Mesendoderm (in vitro differentiated cells): ENCODE measurements around the gene FANCG.

Source experiments
- DNase-seq: peaks from one replicate; pipeline ENCODE4 v3.0.0; 2013
- H2AK5ac ChIP-seq: 2 replicates; pipeline ENCODE4 v1.6.1; 2013; ENCODE audit warnings: low read length, inconsistent platforms
- H2BK120ac ChIP-seq: 2 replicates; pipeline ENCODE4 v1.6.1; 2013; ENCODE audit warnings: low read depth, mild to moderate bottlenecking, low read length, moderate library complexity, mixed read lengths
- H2BK15ac ChIP-seq: replicated peaks from 2 replicates; pipeline ENCODE4 v1.6.1; 2013; ENCODE audit warnings: low read depth, mild to moderate bottlenecking, moderate library complexity
- H2BK5ac ChIP-seq: 2 replicates; pipeline ENCODE4 v1.6.1; 2013; ENCODE audit warnings: low read length, inconsistent platforms
- H3K18ac ChIP-seq: 2 replicates; pipeline ENCODE4 v1.6.1; 2013; ENCODE audit warnings: mild to moderate bottlenecking, low read length, mixed read lengths
- H3K23ac ChIP-seq: one replicate; pipeline ENCODE4 v1.6.1; 2013; ENCODE audit warnings: low read length
- H3K27ac ChIP-seq: 2 replicates; pipeline ENCODE4 v1.5.1; 2013; ENCODE audit warnings: low read depth, mild to moderate bottlenecking, inconsistent platforms, low read length, moderate library complexity
- H3K27me3 ChIP-seq: 2 replicates; pipeline ENCODE4 v1.6.1; 2013; ENCODE audit warnings: low read length, control low read depth, mild to moderate bottlenecking, inconsistent platforms; ENCODE audit not compliant: insufficient read depth, poor library complexity
- H3K36me3 ChIP-seq: 2 replicates; pipeline ENCODE4 v1.6.1; 2013; ENCODE audit warnings: low read length, inconsistent platforms; ENCODE audit not compliant: control insufficient read depth, insufficient read depth
- H3K4ac ChIP-seq: one replicate; pipeline ENCODE4 v1.6.1; 2013; ENCODE audit warnings: low read depth, mild to moderate bottlenecking, low read length, moderate library complexity
- H3K4me1 ChIP-seq: 2 replicates; pipeline ENCODE4 v1.6.1; 2013; ENCODE audit warnings: low read depth, low read length, inconsistent platforms; ENCODE audit not compliant: control insufficient read depth
- H3K4me2 ChIP-seq: 2 replicates; pipeline ENCODE4 v1.6.1; 2013; ENCODE audit warnings: low read length
- H3K4me3 ChIP-seq: 2 replicates; pipeline ENCODE4 v1.5.1; 2013; ENCODE audit warnings: mild to moderate bottlenecking, low read length
- H3K56ac ChIP-seq: one replicate; pipeline ENCODE4 v1.6.1; 2013; ENCODE audit warnings: low read length
- H3K79me1 ChIP-seq: 2 replicates; pipeline ENCODE4 v1.6.1; 2013; ENCODE audit warnings: low read length, inconsistent platforms
- H3K79me2 ChIP-seq: 2 replicates; pipeline ENCODE4 v1.6.1; 2013; ENCODE audit warnings: mild to moderate bottlenecking, low read length; ENCODE audit not compliant: control insufficient read depth, insufficient read depth
- H3K9ac ChIP-seq: 2 replicates; pipeline ENCODE4 v1.6.1; 2013; ENCODE audit warnings: low read length, inconsistent platforms
- H4K5ac ChIP-seq: one replicate; pipeline ENCODE4 v1.6.1; 2013; ENCODE audit warnings: low read length
- H4K8ac ChIP-seq: one replicate; pipeline ENCODE4 v1.6.1; 2013; ENCODE audit warnings: low read depth, mild to moderate bottlenecking, control low read depth, low read length, moderate library complexity
- WGBS: extraction: QIAGEN DNeasy Blood & Tissue Kit; methylation state at CpG from one replicate; pipeline ENCODE4 v1.1.7; 2013; ENCODE audit warnings: low lambda C conversion rate, missing lambda C conversion rate; ENCODE audit not compliant: insufficient coverage; ENCODE audit errors: extremely low coverage; 5-methylcytosine and 5-hydroxymethylcytosine counted together

The FANCG gene

GRCh38 chr9:35072461-35073278 is 7.1 kb downstream of the FANCG start, which contains the start of gene VCP:
VCP (minus strand) TSS chr9:35072625; CDS start chr9:35072353, 272 bp downstream.
- H3K79me2 ChIP-seq, result peaks cover 51% of the 10 kb centered on the region
- H3K23ac ChIP-seq, result peak within 1 kb of the TSS; percentile 95
- peaks cover 13% of the 10 kb centered on the region for H3K79me1 ChIP-seq
- H3K4me3 ChIP-seq, result peak within 1 kb of the TSS; percentile 99
- H3K4ac ChIP-seq, result peak within 1 kb of the TSS; percentile 64
- peak within 1 kb of the TSS; percentile 69 for H4K8ac ChIP-seq
- peaks cover 23% of the 10 kb centered on the region for H3K36me3 ChIP-seq
- H3K27me3 ChIP-seq, result no peaks in the 10 kb centered on the region
- peak; percentile 100 for DNase-seq
- no peak within 1 kb of the TSS for H2BK15ac ChIP-seq
- peaks cover 12% of the 10 kb centered on the region for H3K4me1 ChIP-seq
- peak within 1 kb of the TSS; percentile 86 for H3K18ac ChIP-seq
- WGBS, result no CpG with 5 or more reads among the region's 54 CpGs
- H3K4me2 ChIP-seq, result peak within 1 kb of the TSS; percentile 75
- peak within 1 kb of the TSS; percentile 76 for H2BK5ac ChIP-seq
- H3K56ac ChIP-seq, result peak within 1 kb of the TSS; percentile 99
- H3K9ac ChIP-seq, result peak within 1 kb of the TSS; percentile 99
- H2AK5ac ChIP-seq, result peak within 1 kb of the TSS; percentile 75
- H4K5ac ChIP-seq, result peak within 1 kb of the TSS; percentile 73
- H2BK120ac ChIP-seq, result no peak within 1 kb of the TSS
- H3K27ac ChIP-seq, result peak within 1 kb of the TSS; percentile 96

- H3K4me3 ChIP-seq, result peak overlapping the region; percentile 99
- H3K79me2 ChIP-seq, result peaks cover 53% of the 10 kb centered on the region
- peaks cover 14% of the 10 kb centered on the region for H3K79me1 ChIP-seq
- H3K9ac ChIP-seq, result peak overlapping the region; percentile 99
- peaks cover 26% of the 10 kb centered on the region for H3K36me3 ChIP-seq
- peak overlapping the region; percentile 7 for H3K23ac ChIP-seq
- peak overlapping the region; percentile 76 for H2BK5ac ChIP-seq
- H3K18ac ChIP-seq, result peak overlapping the region; percentile 86
- peak overlapping the region; percentile 96 for H3K27ac ChIP-seq
- H4K5ac ChIP-seq, result no peak overlapping the region
- H3K4me2 ChIP-seq, result peak overlapping the region; percentile 75
- H2BK120ac ChIP-seq, result no peak overlapping the region
- H3K27me3 ChIP-seq, result no peaks in the 10 kb centered on the region
- peak; percentile 95 for DNase-seq
- WGBS, result no CpG with 5 or more reads among the region's 79 CpGs
- no peak overlapping the region for H4K8ac ChIP-seq
- H3K4me1 ChIP-seq, result peaks cover 12% of the 10 kb centered on the region
- H2AK5ac ChIP-seq, result no peak overlapping the region
- H2BK15ac ChIP-seq, result no peak overlapping the region
- H3K56ac ChIP-seq, result peak overlapping the region; percentile 99
- peak overlapping the region; percentile 64 for H3K4ac ChIP-seq
Observed at GRCh38 chr9:35071814-35072460, 7.8 kb downstream of the FANCG start.

- peaks cover 56% of the 10 kb centered on the region for H3K79me2 ChIP-seq
- peak overlapping the region; percentile 86 for H3K18ac ChIP-seq
- peaks cover 28% of the 10 kb centered on the region for H3K36me3 ChIP-seq
Observed at GRCh38 chr9:35070823-35071813, 8.6 kb downstream of the FANCG start.

GRCh38 chr9:35069020-35069419 is 10.7 kb downstream of the FANCG start:
- H3K36me3 ChIP-seq, result peaks cover 36% of the 10 kb centered on the region
- peaks cover 25% of the 10 kb centered on the region for H3K79me1 ChIP-seq
- H4K8ac ChIP-seq, result no peak overlapping the region
- H3K27me3 ChIP-seq, result no peaks in the 10 kb centered on the region
- H2AK5ac ChIP-seq, result no peak overlapping the region
- no peak overlapping the region for H3K18ac ChIP-seq
- no peak overlapping the region for H2BK15ac ChIP-seq
- peak overlapping the region; percentile 52 for H3K4me2 ChIP-seq
- H3K27ac ChIP-seq, result no peak overlapping the region
- H3K9ac ChIP-seq, result peak overlapping the region; percentile 59
- no peak overlapping the region for H2BK120ac ChIP-seq
- H3K79me2 ChIP-seq, result peaks cover 60% of the 10 kb centered on the region
- no peak overlapping the region for H3K4ac ChIP-seq
- H3K4me1 ChIP-seq, result peaks cover 12% of the 10 kb centered on the region
- no peak overlapping the region for H4K5ac ChIP-seq
- no peak overlapping the region for H3K4me3 ChIP-seq
- DNase-seq, result no peak
- H3K56ac ChIP-seq, result peak overlapping the region; percentile 60
- H3K23ac ChIP-seq, result no peak overlapping the region
- no CpG with 5 or more reads among the region's 4 CpGs for WGBS
- H2BK5ac ChIP-seq, result no peak overlapping the region

More at GRCh38 chr9:35070823-35071813, 8.6 kb downstream of the FANCG start:
- H3K9ac ChIP-seq, result peak overlapping the region; percentile 99
- H3K27me3 ChIP-seq, result no peaks in the 10 kb centered on the region
- H2BK15ac ChIP-seq, result no peak overlapping the region
- H4K8ac ChIP-seq, result peak overlapping the region; percentile 59
- H3K4me2 ChIP-seq, result peak overlapping the region; percentile 100
- H3K56ac ChIP-seq, result peak overlapping the region; percentile 99
- H2AK5ac ChIP-seq, result peak overlapping the region; percentile 75
- peak overlapping the region; percentile 95 for H3K23ac ChIP-seq
- no CpG with 5 or more reads among the region's 20 CpGs for WGBS
- H3K4ac ChIP-seq, result peak overlapping the region; percentile 64
- H3K79me1 ChIP-seq, result peaks cover 16% of the 10 kb centered on the region
- H2BK5ac ChIP-seq, result peak overlapping the region; percentile 67
- H3K4me3 ChIP-seq, result peak overlapping the region; percentile 99
- no peak overlapping the region for H2BK120ac ChIP-seq
- DNase-seq, result peak; percentile 49
- peaks cover 12% of the 10 kb centered on the region for H3K4me1 ChIP-seq
- no peak overlapping the region for H4K5ac ChIP-seq
- peak overlapping the region; percentile 96 for H3K27ac ChIP-seq

GRCh38 chr9:35067056-35067455 is 12.7 kb downstream of the FANCG start:
- no peak for DNase-seq
- Histone ChIP-seq H3K9ac (no peak overlapping the region), H3K18ac (no peak overlapping the region), H3K4ac (no peak overlapping the region), H2BK120ac (no peak overlapping the region), H3K79me1 (peaks cover 33% of the 10 kb centered on the region), H3K27ac (no peak overlapping the region), H3K4me1 (peaks cover 9% of the 10 kb centered on the region), H3K23ac (no peak overlapping the region), H2AK5ac (no peak overlapping the region), H3K36me3 (peaks cover 51% of the 10 kb centered on the region), H3K4me2 (no peak overlapping the region), H3K56ac (no peak overlapping the region), H3K4me3 (no peak overlapping the region), H3K27me3 (no peaks in the 10 kb centered on the region), H2BK5ac (no peak overlapping the region), H4K8ac (no peak overlapping the region), H2BK15ac (no peak overlapping the region), H4K5ac (no peak overlapping the region), H3K79me2 (peaks cover 59% of the 10 kb centered on the region)
- WGBS, result no CpG with 5 or more reads among the region's 1 CpG
